ENCODE measurements around the gene CAST. TPM values are rescaled to one million over a fixed set of nuclear protein-coding genes. Genes with fewer than 3 reads are reported as not detected.

Gene CAST
- total RNA-seq, 1 donor from 2014 or later = 97.0 TPM

GRCh38 chr5:96775050-96775449, 112.9 kb downstream of the CAST start:
- no peaks in the 10 kb centered on the region for H3K27me3 Mint-ChIP-seq

GRCh38 chr5:96775689-96776088, 113.5 kb downstream of the CAST start:
- Mint-ChIP-seq H3K27me3 (no peaks in the 10 kb centered on the region), H3K36me3 (ENCODE audit: insufficient read depth) (peaks cover 18% of the 10 kb centered on the region), H3K9me3 (ENCODE audit: low read depth) (no peaks in the 10 kb centered on the region), H3K4me3 (ENCODE audit: low read depth) (no peak overlapping the region), H3K27ac (peak overlapping the region; percentile 13), H3K4me1 (ENCODE audit: low read depth) (no peaks in the 10 kb centered on the region)
- DNase-seq (ENCODE audit: low spot score, unreplicated experiment) = no peak
- TF ChIP-seq CTCF (IDR thresholded peaks at IDR 0.05; ENCODE audit: unreplicated experiment) = no peak

More at GRCh38 chr5:96775050-96775449, 112.9 kb downstream of the CAST start:
- Mint-ChIP-seq H3K27ac (peak overlapping the region; percentile 13), H3K4me1 (ENCODE audit: low read depth) (no peaks in the 10 kb centered on the region), H3K4me3 (ENCODE audit: low read depth) (no peak overlapping the region), H3K36me3 (ENCODE audit: insufficient read depth) (peaks cover 18% of the 10 kb centered on the region), H3K9me3 (ENCODE audit: low read depth) (no peaks in the 10 kb centered on the region)
- no peak for TF ChIP-seq CTCF (IDR thresholded peaks at IDR 0.05; ENCODE audit: unreplicated experiment)
- DNase-seq (ENCODE audit: low spot score, unreplicated experiment) = no peak

- no peak for TF ChIP-seq CTCF (IDR thresholded peaks at IDR 0.05; ENCODE audit: unreplicated experiment)
- H3K27me3 Mint-ChIP-seq = no peaks in the 10 kb centered on the region
- no peak for DNase-seq (ENCODE audit: low spot score, unreplicated experiment)
- H3K27ac Mint-ChIP-seq = no peak overlapping the region
- H3K9me3 Mint-ChIP-seq (ENCODE audit: low read depth) = no peaks in the 10 kb centered on the region
- H3K4me1 Mint-ChIP-seq (ENCODE audit: low read depth) = peaks cover 5% of the 10 kb centered on the region
- no peak overlapping the region for H3K4me3 Mint-ChIP-seq (ENCODE audit: low read depth)
- H3K36me3 Mint-ChIP-seq (ENCODE audit: insufficient read depth) = peaks cover 20% of the 10 kb centered on the region
Observed at GRCh38 chr5:96776621-96777020, 114.4 kb downstream of the CAST start.

GRCh38 chr5:96778409-96778808, 116.2 kb downstream of the CAST start:
- Mint-ChIP-seq H3K27ac (no peak overlapping the region), H3K4me1 (ENCODE audit: low read depth) (peaks cover 5% of the 10 kb centered on the region), H3K4me3 (ENCODE audit: low read depth) (no peak overlapping the region), H3K27me3 (no peaks in the 10 kb centered on the region), H3K36me3 (ENCODE audit: insufficient read depth) (peaks cover 26% of the 10 kb centered on the region), H3K9me3 (ENCODE audit: low read depth) (no peaks in the 10 kb centered on the region)
- no peak for TF ChIP-seq CTCF (IDR thresholded peaks at IDR 0.05; ENCODE audit: unreplicated experiment)
- DNase-seq (ENCODE audit: low spot score, unreplicated experiment) = no peak

GRCh38 chr5:96780626-96781025, 118.5 kb downstream of the CAST start:
- no peak for TF ChIP-seq CTCF (IDR thresholded peaks at IDR 0.05; ENCODE audit: unreplicated experiment)
- Mint-ChIP-seq H3K36me3 (ENCODE audit: insufficient read depth) (peaks cover 35% of the 10 kb centered on the region), H3K9me3 (ENCODE audit: low read depth) (no peaks in the 10 kb centered on the region), H3K4me1 (ENCODE audit: low read depth) (peaks cover 7% of the 10 kb centered on the region), H3K4me3 (ENCODE audit: low read depth) (no peak overlapping the region), H3K27ac (peak overlapping the region; percentile 57), H3K27me3 (no peaks in the 10 kb centered on the region)
- no peak for DNase-seq (ENCODE audit: low spot score, unreplicated experiment)
